Endothelial cell of umbilical vein (primary cell): Measurements from ENCODE around the gene TNNI3K. TPM values are rescaled to one million over a fixed set of nuclear protein-coding genes. Genes with fewer than 3 reads are reported as not detected.

ENCODE experiments used
- BruUV-seq: library from RNA; stranded (reverse); fragments of 400-500 nt; replicated peaks from 2 replicates; lab custom pipeline; 2021; lab: Mats Ljungman, UMichigan
- CTCF ChIA-PET: fragments of 300-600, 350-600 bp; sonication (Branson Sonifier 250); formaldehyde crosslinking; loops from one replicate; lab custom pipeline; 2021; ENCODE audit warnings: antibody characterized with exemption, inconsistent platforms; lab: Charles Lee
- POLR2A ChIA-PET: fragments of 300-600, 350-600 bp; sonication (Branson Sonifier 250); formaldehyde crosslinking; loops from one replicate; lab custom pipeline; 2021; ENCODE audit warnings: antibody characterized with exemption, inconsistent platforms; lab: Charles Lee
- DNase-seq: peaks from one replicate; pipeline ENCODE4 v3.0.0-alpha.2; 2011; ENCODE audit warnings: low read depth, low spot score
- FAIRE-seq: peaks from 2 replicates; lab custom pipeline; 2011; peaks lifted over from hg19 to GRCh38; lab: Jason Lieb, UNC
- H2AFZ ChIP-seq: 2 replicates; pipeline ENCODE4 v1.6.0; 2012; ENCODE audit warnings: low read depth, low read length, control low read depth, inconsistent platforms
- H3K27ac ChIP-seq: 2 replicates; pipeline ENCODE4 v1.5.1; 2011; ENCODE audit warnings: low read depth, mild to moderate bottlenecking, control low read depth, low read length, moderate library complexity; ENCODE audit not compliant: insufficient read depth
- H3K27me3 ChIP-seq, 2 experiments: 2 replicates each; pipeline versions ENCODE4 v1.6.0 to v1.6.1; 2011; ENCODE audit warnings: low read length in 2 of 2, mixed read lengths in 1 of 2; ENCODE audit not compliant: control insufficient read depth in 2 of 2, insufficient read depth in 2 of 2
- H3K36me3 ChIP-seq, 2 experiments: 2 replicates in 1 of 2; 3 replicates in 1 of 2; pipeline ENCODE4 v1.5.1; 2011; ENCODE audit warnings: low read length in 2 of 2, mild to moderate bottlenecking in 1 of 2, moderate library complexity in 1 of 2; ENCODE audit not compliant: control insufficient read depth in 2 of 2, insufficient read depth in 2 of 2; ENCODE audit errors: extremely low read depth in 1 of 2
- H3K4me1 ChIP-seq: 3 replicates; pipeline ENCODE4 v1.5.1; 2011; ENCODE audit warnings: mild to moderate bottlenecking, low read length; ENCODE audit not compliant: control insufficient read depth, insufficient read depth; ENCODE audit errors: extremely low read depth
- H3K4me2 ChIP-seq: 2 replicates; pipeline ENCODE4 v1.6.1; 2011; ENCODE audit warnings: low read length, control low read depth, mixed read lengths; ENCODE audit not compliant: insufficient read depth
- H3K4me3 ChIP-seq, 3 experiments: fragments of 200-600 bp in 1 of 3; sonication (generic), shearing (Covaris generic) in 1 of 3; replicated peaks in 1 of 3; 2 replicates each; pipeline ENCODE4 v1.5.1; 2011 to 2016; ENCODE audit warnings: control low read depth in 3 of 3, low read length in 3 of 3, mild to moderate bottlenecking in 2 of 3, inconsistent platforms in 1 of 3, low read depth in 1 of 3, moderate library complexity in 1 of 3; ENCODE audit not compliant: insufficient read depth in 1 of 3
- H3K79me2 ChIP-seq: 2 replicates; pipeline ENCODE4 v1.6.0; 2012; ENCODE audit warnings: low read length, inconsistent platforms; ENCODE audit not compliant: control insufficient read depth, insufficient read depth
- H3K9ac ChIP-seq: replicated peaks from 2 replicates; pipeline ENCODE3; 2011; ENCODE audit warnings: low read length, control low read depth; ENCODE audit not compliant: insufficient read depth; ENCODE audit errors: extremely low read depth
- H3K9me1 ChIP-seq: replicated peaks from 3 replicates; pipeline ENCODE4 v1.6.0; 2011; ENCODE audit warnings: mild to moderate bottlenecking, low read length; ENCODE audit not compliant: control insufficient read depth, insufficient read depth; ENCODE audit errors: extremely low read depth
- H3K9me3 ChIP-seq: replicated peaks from 2 replicates; pipeline ENCODE4 v1.5.1; 2012; ENCODE audit warnings: low read length, inconsistent platforms; ENCODE audit not compliant: control insufficient read depth, insufficient read depth
- H4K20me1 ChIP-seq: replicated peaks from 2 replicates; pipeline ENCODE3; 2011; ENCODE audit warnings: mild to moderate bottlenecking, low read length; ENCODE audit not compliant: control insufficient read depth, insufficient read depth; ENCODE audit errors: extremely low read depth
- EZH2 ChIP-seq: IDR thresholded peaks from 2 replicates; pipeline ENCODE4 v1.6.1; 2012; ENCODE audit warnings: borderline replicate concordance, low read depth, mild to moderate bottlenecking, moderate library complexity, low read length, inconsistent platforms; ENCODE audit not compliant: severe bottlenecking
- FOS ChIP-seq: IDR thresholded peaks from 2 replicates; pipeline ENCODE4 v1.6.1; 2011; ENCODE audit warnings: mild to moderate bottlenecking, low read length, moderate library complexity, borderline replicate concordance; ENCODE audit not compliant: insufficient read depth
- GATA2 ChIP-seq: IDR thresholded peaks from 2 replicates; pipeline ENCODE4 v1.7.0; 2011; ENCODE audit warnings: low read depth, mild to moderate bottlenecking, moderate library complexity, mixed read lengths, low read length; ENCODE audit not compliant: insufficient read length, insufficient read depth
- JUN ChIP-seq: IDR thresholded peaks from 2 replicates; pipeline ENCODE4 v1.6.1; 2011; ENCODE audit warnings: borderline replicate concordance, low read depth; ENCODE audit not compliant: insufficient read length, insufficient read depth
- MYC ChIP-seq: IDR thresholded peaks from one replicate; pipeline ENCODE4 v1.6.1; 2011; ENCODE audit warnings: mild to moderate bottlenecking, low read depth, low read length
- POLR2A ChIP-seq: IDR thresholded peaks from 2 replicates; pipeline ENCODE4 v1.6.1; 2012; ENCODE audit warnings: low read depth, mild to moderate bottlenecking, control low read depth, low read length
- POLR2AphosphoS5 ChIP-seq: IDR thresholded peaks from 2 replicates; pipeline ENCODE4 v1.6.1; 2012; ENCODE audit warnings: low read depth, mild to moderate bottlenecking, control low read depth, low read length, moderate library complexity; ENCODE audit not compliant: insufficient read depth
- dilution Hi-C: fragments of 300-500 bp; cut with MboI; formaldehyde crosslinking; loops from one replicate; pipeline ENCODE4 v1.15.0; 2019; ENCODE audit warnings: low sequenced_read_pairs; ENCODE audit not compliant: extremely low pct_ligation_motif_present
- intact Hi-C: fragments of 100-400 bp; cut with micrococcal nuclease; formaldehyde crosslinking; loops from one replicate; pipeline ENCODE4 v1.10.0; 2022
- polyA plus RNA-seq, 4 experiments: library from polyadenylated mRNA; depleted of rRNA in 3 of 4; stranded (reverse) in 3 of 4; unstranded in 1 of 4; fragments of >200 nt; gene quantifications; 2 replicates each; pipeline versions ENCODE4 v1.2.1 to v1.2.3, GENCODE V29; 2011 to 2012; ENCODE audit warnings: missing spikeins in 1 of 4
- total RNA-seq: library from RNA; stranded (reverse); gene quantifications from 2 replicates; pipeline ENCODE4 v1.2.3, GENCODE V29; 2021
- TF ChIP-seq, protein P1 (sequence below), 2 donors: IDR thresholded peaks; 1 replicate in 1 of 2; 2 replicates in 1 of 2; pipeline ENCODE4 v1.5.1; 2011; ENCODE audit warnings: low read length in 2 of 2, mild to moderate bottlenecking in 2 of 2, moderate library complexity in 2 of 2, control low read depth in 1 of 2, inconsistent platforms in 1 of 2, low read depth in 1 of 2; ENCODE audit not compliant: insufficient read depth in 1 of 2; ENCODE audit errors: extremely low read depth in 1 of 2
- TF ChIP-seq, protein P2 (sequence below): IDR thresholded peaks from 2 replicates; pipeline ENCODE4 v1.6.1; 2011; ENCODE audit not compliant: insufficient read depth, insufficient read length

Gene TNNI3K
- total and polyA plus RNA-seq, 2 donors (not counting 3 experiments of a cell fraction or from before 2014, with no cell fraction given): 0.69 TPM; not detected in 1

DNA sequence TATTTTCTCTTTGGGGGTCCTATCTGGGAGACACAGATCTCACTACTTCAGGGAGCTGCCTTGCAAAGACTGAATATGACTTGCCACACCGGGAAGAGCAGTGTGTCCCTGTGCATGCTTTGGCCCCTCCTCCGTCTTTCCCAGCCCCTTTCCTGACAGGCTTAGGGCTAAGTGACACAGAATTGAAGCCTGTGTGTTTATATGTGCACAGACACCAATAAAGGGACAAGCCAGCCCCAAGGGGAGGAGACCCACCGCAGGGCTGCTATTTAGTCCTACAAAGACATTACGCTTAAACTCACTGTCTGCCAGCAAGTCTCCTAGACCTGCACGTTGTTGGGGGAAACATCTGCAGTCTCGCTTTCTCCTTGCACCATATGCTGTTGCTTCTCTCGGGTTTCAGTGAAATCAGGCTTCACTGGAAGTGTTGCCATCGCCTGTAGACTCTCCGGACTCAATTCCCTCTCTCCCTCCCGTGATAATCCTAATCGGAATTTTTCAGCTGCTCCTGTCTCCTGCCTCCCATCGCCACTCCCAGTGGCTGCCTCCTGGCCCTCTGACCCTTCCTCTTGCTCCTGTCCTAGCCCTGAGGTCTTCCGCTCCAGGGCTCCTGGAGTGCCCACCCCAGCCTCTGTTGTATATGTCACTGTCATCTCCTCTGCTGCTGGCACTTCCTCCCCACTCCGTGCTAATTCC, 335.8 kb downstream of the TNNI3K start:
- Histone ChIP-seq H2AFZ (no peak overlapping the region), H3K27ac (no peak overlapping the region), H3K9me1 (no peaks in the 10 kb centered on the region), H3K9ac (no peak overlapping the region), H3K27me3 (no peaks in the 10 kb centered on the region), H3K4me1 (no peaks in the 10 kb centered on the region), H3K79me2 (no peaks in the 10 kb centered on the region), H3K4me2 (no peak overlapping the region), H4K20me1 (no peaks in the 10 kb centered on the region), H3K36me3 (no peaks in the 10 kb centered on the region), H3K9me3 (no peaks in the 10 kb centered on the region), H3K4me3 (no peak overlapping the region)
- CTCF ChIA-PET: no interaction called here
- intact Hi-C loops: no loop called here
- no peak for DNase-seq
- TF ChIP-seq, protein P1, sequence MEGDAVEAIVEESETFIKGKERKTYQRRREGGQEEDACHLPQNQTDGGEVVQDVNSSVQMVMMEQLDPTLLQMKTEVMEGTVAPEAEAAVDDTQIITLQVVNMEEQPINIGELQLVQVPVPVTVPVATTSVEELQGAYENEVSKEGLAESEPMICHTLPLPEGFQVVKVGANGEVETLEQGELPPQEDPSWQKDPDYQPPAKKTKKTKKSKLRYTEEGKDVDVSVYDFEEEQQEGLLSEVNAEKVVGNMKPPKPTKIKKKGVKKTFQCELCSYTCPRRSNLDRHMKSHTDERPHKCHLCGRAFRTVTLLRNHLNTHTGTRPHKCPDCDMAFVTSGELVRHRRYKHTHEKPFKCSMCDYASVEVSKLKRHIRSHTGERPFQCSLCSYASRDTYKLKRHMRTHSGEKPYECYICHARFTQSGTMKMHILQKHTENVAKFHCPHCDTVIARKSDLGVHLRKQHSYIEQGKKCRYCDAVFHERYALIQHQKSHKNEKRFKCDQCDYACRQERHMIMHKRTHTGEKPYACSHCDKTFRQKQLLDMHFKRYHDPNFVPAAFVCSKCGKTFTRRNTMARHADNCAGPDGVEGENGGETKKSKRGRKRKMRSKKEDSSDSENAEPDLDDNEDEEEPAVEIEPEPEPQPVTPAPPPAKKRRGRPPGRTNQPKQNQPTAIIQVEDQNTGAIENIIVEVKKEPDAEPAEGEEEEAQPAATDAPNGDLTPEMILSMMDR (IDR thresholded peaks at IDR 0.05; ENCODE audit: extremely low read depth in 1 of 2, insufficient read depth in 1 of 2, low read depth in 1 of 2, low read length in 2 of 2): no peak
- TF ChIP-seq POLR2A (no peak), FOS (no peak), GATA2 (no peak), EZH2 (no peak), JUN (no peak), POLR2AphosphoS5 (no peak), MYC (no peak)
- TF ChIP-seq, protein P2, sequence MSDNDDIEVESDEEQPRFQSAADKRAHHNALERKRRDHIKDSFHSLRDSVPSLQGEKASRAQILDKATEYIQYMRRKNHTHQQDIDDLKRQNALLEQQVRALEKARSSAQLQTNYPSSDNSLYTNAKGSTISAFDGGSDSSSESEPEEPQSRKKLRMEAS: no peak
- dilution Hi-C loops: no loop called here
- POLR2A ChIA-PET: no interaction called here
- no peak for FAIRE-seq
- no TSS peak for BruUV-seq
